GM18511 (cell line): Measurements from ENCODE around the gene EIF4E3.

Experiments used
- ATAC-seq: cut with Tn5 transposase; IDR thresholded peaks from one replicate; pipeline ENCODE4 v1.9.1; 2021; ENCODE audit warnings: mild to moderate bottlenecking, moderate library complexity; ENCODE audit not compliant: unreplicated experiment

EIF4E3 gene

DNA sequence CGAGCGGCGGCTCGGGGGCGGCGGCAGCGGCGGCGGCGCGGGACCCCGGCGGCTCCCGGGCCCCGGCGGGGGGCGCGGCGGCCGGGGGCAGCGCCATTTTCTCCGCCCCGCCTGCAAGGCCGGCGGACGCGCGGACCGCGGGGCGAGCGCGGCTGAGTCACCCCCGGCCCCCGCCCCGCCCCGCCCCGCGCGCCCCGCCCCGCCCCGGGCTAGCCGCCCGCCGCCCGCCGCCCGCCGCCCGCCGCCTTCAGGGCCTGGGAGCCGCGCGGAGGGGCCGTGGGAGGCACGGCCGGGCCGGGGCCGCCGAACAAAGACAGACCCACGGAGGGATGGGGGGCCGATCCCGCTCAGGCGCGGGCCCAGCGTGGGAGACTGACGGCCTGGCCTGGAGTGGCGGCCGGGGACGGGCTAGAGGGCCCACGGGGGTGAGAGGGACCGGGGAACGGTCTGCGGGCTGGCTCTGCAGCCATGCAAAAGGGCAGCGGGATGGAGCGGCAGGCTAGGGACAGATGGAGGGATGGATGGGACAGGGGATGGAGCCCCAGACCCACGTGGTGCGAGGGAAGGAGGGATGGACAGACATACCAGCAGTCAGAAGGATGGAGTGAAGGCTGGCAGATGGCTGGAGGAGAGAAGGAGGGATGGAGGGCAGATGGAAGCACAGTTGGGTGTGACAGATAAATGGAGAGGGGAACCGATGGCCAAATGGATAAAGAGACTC is at the start of gene EIF4E3:
TSS of gene EIF4E3 (minus strand) at position 132 of the 721 bp plus-strand sequence. CDS start at position 97, 35 bp downstream.
- ATAC-seq = peak; percentile 70

GRCh38 chr3:71771884-71772283 is 46.7 kb upstream of the EIF4E3 start:
- ATAC-seq = no peak

DNA sequence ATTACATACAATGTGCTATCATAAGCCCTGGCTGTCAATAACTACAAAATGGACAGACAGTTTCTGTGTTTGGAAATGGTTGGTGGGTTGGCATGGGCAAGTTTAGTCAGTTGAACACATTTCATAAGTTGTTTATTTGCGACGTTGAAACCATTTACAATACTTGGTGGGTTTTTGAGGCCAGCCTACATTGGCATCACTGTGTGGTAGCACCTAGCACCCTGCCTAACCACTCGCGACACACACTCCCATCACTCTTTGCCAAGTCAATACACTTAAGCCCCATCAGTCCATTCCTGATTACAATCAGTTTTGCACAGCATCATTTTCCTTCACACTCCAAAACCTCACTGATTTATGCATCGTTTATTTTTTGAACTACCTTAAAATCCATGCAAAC is 45.9 kb upstream of the EIF4E3 start:
- ATAC-seq = no peak

DNA sequence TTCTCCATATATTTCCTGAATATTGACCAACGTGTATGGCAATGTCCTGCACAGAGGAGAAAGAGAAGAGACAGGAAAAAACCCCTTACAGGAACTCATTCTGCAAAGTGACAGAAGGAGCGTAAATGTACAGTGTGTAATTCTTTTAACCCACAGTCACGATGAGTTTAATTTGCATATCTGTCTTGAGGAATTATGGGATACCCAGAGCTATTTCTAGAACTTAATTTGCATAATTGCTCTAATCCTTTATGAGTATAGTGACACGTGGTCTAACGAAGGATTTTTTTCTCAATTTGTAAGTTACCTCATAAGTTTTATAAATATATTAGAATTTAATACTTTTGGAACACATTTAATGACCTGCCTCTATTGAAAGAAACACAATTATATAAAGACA is 38.2 kb upstream of the EIF4E3 start:
- ATAC-seq = no peak

DNA sequence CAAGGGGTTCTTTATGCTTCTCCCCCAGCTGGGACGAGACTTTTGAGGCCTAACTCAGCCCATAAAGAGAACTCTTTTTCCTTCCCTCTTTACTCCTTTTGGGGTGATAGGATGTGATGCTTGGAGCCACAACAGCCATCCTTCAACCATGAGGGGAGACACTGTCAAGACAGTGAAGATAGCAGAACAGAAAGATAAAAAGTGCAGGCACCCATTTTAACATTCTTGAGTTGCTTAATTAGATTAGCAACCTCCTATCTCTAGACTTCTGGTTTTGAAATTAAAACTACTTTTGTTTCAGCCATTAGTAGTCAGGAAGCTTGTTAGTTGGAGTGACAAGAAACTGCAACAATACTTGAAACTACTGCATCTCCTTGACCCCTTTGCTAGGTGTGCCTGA is 34.9 kb upstream of the EIF4E3 start:
- ATAC-seq = no peak

GRCh38 chr3:71759401-71759800 is 34.2 kb upstream of the EIF4E3 start:
- no peak for ATAC-seq

DNA sequence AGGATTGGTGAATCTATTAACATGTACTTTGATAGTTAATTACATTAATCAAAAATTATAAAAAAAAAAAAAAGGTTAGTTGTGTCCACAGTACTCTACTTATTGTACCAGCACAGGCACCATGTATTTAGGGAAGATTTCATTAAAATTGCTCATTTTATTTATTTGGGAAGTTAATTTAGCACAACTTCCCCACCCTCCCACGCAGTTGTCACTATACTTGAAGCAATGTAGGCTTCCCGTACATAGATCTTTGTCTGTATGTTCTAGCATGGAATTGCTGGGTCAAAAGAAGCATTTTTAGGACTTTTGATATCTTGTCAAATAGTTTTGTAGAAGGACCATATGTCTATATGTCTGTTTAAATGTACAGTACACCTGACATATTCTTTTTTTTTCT is 32.9 kb upstream of the EIF4E3 start:
- ATAC-seq = no peak

DNA sequence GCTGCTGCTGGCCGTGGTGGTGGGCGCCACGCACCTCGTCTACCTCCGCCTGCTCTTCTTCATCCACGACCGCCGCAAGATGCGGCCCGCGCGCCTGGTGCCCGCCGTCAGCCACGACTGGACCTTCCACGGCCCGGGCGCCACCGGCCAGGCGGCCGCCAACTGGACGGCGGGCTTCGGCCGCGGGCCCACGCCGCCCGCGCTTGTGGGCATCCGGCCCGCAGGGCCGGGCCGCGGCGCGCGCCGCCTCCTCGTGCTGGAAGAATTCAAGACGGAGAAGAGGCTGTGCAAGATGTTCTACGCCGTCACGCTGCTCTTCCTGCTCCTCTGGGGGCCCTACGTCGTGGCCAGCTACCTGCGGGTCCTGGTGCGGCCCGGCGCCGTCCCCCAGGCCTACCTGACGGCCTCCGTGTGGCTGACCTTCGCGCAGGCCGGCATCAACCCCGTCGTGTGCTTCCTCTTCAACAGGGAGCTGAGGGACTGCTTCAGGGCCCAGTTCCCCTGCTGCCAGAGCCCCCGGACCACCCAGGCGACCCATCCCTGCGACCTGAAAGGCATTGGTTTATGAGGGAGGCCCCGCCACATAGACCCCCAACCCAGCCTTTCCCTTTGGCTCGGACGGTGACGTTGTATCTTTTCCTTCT is 29.5 kb upstream of the EIF4E3 start:
- no peak for ATAC-seq

- ATAC-seq = no peak
Measured at GRCh38 chr3:71753701-71754609, 28.8 kb upstream of the EIF4E3 start, which contains the start of gene GPR27. Gene GPR27 (plus strand): TSS chr3:71753855. CDS start chr3:71754050, 195 bp downstream.

GRCh38 chr3:71752831-71753700 is 27.9 kb upstream of the EIF4E3 start:
- no peak for ATAC-seq

- ATAC-seq = no peak
Measured at GRCh38 chr3:71751602-71752001, 26.4 kb upstream of the EIF4E3 start.

- ATAC-seq = no peak
Measured at GRCh38 chr3:71744738-71745137, 19.5 kb upstream of the EIF4E3 start.

GRCh38 chr3:71742621-71743020 is 17.4 kb upstream of the EIF4E3 start:
- no peak for ATAC-seq

DNA sequence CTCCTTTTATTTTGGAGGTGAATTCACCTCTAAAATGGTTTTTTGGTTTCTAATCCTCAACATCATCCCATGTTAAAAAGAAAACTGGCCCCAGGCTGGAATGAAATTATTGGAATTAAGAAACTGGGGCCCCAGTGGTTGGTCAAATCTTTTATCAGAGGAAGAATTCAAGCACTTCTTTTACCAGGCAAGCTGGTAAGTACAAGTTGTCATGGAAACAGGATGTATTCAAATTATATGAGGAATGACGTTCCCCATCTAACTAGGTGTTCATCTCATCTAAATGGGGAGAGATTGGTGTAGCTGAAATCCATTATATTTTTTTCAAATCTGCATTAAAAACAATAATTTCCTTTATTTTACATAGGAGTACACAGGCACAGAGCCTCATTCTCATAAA is 9.7 kb upstream of the EIF4E3 start:
- no peak for ATAC-seq

DNA sequence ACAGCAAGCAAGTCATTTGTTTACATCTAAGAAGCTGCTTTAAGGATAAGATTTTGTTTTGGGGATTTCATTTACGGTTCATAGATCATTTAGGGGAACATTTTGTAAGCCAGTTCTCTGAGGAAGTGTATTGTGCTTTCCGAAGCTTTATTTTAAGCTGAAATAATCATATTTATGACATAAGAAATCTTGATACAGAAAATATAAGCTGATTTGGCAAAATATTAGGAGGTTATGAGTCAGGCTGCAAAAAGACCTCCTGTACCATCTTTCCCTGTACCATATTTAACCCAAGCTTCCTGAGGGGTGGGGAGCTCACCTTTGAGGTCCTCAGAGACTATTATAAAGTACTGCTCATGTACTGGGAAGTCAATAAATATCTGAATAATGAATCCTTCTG is 8.1 kb upstream of the EIF4E3 start:
- ATAC-seq = no peak

DNA sequence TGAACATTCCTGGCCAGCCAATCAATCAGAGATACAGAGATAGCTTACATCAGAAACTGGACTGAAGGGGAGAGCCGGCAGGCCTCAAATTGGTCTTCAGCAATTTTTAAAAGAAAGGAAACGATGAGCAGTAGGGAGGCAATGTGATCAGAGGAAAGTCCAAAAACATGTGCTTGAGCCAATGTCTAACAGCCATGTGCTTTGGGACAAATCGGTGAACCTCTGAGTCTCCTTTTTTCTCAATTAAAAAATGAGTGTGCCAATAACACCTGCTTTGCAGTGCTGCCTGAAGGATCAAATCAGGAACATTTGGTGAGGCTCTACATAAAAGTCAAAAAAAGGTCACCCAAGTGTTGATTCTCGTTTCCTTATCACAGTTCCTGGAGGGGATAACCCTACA is 7.4 kb upstream of the EIF4E3 start:
- ATAC-seq = no peak

GRCh38 chr3:71728632-71729342 is 3.6 kb upstream of the EIF4E3 start:
- ATAC-seq = no peak

DNA sequence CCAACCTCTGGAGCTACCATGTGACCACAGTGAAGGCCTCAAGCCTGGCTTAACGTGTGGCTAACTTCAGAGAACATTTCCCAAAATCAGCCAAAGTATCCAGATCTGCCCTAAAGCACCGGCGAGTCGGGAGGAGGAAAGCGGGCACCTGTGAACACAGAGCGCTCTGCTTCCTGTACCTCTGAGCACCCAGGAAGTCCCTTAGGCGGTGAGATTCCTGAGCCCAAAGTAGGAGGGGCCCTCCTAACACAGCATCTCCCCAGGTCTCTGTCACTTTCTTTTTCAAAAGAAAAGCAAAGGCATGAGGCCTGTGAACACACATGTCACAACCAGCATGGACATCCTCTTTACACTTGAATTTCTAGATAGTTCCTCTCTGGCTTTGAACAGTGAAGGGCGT is 944 bp upstream of the EIF4E3 start:
- ATAC-seq = no peak

- peak; percentile 61 for ATAC-seq
Measured at GRCh38 chr3:71724584-71725270, 475 bp downstream of the EIF4E3 start.

DNA sequence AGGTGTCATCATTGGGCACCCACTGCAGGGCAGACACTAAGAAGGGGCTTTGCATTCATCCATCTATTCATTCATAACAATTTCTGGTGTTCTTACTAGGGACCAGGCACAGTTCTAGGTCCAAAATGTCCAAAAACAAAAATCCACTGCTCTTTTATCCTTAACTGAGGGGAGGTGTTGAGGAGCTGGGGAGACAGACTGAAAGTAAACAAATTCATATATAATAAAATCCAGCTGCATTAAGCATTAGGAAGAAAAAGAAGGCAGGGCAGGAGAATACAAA is 1.1 kb downstream of the EIF4E3 start:
- ATAC-seq = no peak
